GM03348 (cell line): ENCODE results near the gene NDRG2.
A peak's percentile ranks its signal among the peaks of the same experiment; 100 is the strongest.

ENCODE experiments used
- DNase-seq: peaks from one replicate; pipeline ENCODE4 v3.0.0; 2012; ENCODE audit warnings: low spot score

Gene NDRG2

DNA sequence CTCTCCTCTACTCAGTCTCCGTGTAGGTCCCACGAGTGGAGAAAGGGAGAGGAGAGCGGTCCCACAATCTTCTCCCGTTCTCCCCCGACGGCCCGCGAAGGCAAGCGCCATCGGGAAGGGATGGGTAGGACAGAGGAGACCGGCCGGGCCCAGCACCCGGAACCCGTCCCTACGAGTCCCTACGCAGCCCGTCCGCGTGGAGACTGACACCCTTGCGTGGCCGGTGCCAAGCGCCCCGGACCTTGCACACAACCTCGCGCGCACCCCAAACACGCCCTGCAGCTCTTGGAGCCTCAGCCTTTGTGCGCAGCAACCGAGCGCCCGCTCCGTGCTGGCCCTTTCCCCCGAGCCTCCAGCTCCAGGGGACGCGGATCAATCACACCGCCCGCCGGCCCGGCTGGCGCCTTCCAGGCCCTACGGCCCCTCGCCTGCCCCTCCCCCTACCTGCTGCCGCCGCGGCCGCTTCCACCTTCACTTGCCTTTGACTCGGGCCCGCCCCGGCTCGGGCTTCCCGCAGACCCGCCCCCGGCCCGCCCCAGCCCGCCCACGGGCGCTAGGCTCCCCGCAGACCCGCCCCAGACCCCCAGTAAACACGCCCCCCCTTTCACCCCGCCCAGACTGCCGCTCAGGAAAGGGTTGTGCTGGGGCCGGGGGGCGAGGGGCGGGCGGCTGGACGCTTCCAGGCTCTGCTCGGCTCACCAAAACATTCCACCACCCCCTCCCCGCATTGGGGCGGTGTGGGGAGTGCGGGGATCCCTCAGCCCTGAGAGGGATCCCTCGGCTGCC lies at the start of gene NDRG2:
TSS of gene NDRG2 (minus strand) at position 477 of the 786 bp plus-strand sequence. CDS start 1,746 bp downstream, outside the sequence.
- peak; percentile 62 for DNase-seq

DNA sequence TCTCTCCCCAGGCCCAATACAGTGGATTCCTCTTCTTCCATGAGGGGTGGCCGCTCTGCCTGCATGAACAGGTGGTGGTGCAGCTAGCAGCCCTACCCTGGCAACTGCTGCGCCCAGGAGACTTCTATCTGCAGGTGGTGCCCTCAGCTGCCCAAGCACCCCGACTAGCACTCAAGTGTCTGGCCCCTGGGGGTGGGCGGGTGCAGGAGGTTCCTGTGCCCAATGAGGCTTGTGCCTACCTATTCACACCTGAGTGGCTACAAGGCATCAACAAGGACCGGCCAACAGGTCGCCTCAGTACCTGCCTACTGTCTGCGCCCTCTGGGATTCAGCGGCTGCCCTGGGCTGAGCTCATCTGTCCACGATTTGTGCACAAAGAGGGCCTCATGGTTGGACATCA lies 49.1 kb upstream of the NDRG2 start:
- DNase-seq: no peak

DNA sequence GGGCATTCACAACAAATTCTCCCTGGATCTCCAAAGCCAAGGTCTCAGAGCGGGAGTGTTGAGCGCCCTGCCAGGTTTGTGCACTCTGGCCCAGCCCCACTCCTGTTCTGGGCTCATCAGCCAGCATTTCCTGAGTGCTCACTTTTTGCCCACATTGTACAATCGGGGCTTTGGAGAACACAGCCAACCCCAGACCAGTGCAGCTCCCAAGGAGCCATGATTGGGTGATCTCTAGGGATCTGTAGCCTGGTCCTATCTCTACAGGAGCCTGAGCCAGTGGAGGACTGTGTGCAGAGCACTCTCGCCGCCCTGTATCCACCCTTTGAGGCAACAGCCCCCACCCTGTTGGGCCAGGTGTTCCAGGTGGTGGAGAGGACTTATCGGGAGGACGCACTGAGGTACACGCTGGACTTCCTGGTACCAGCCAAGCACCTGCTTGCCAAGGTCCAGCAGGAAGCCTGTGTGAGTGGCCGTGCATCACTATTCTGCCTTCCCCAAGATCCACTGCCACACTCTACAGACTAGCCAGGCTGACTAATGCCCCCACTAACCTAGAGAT lies 48.0 kb upstream of the NDRG2 start:
- DNase-seq: no peak

DNA sequence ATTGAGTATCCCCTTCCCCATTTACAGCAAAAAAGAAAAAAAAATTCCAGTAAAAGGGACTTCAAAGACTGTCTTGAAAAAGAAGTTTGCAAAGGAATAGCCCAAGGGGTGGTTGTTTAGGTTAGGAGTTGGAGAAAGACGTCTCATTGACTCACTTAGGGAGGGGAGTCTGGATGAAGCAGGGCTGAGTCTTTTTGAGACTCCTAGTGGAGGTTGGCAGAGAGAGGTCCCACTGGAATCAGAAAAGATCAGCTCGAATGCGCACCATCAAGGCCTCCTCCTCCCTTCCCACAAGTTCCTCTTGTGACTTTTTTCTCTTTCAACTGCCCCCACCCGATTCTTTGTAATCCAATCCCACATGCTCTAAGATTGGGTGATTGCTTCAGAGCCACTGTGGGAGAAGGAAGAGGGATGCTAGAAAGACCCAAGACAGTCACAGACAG lies 47.2 kb upstream of the NDRG2 start:
- DNase-seq: peak; percentile 78

DNA sequence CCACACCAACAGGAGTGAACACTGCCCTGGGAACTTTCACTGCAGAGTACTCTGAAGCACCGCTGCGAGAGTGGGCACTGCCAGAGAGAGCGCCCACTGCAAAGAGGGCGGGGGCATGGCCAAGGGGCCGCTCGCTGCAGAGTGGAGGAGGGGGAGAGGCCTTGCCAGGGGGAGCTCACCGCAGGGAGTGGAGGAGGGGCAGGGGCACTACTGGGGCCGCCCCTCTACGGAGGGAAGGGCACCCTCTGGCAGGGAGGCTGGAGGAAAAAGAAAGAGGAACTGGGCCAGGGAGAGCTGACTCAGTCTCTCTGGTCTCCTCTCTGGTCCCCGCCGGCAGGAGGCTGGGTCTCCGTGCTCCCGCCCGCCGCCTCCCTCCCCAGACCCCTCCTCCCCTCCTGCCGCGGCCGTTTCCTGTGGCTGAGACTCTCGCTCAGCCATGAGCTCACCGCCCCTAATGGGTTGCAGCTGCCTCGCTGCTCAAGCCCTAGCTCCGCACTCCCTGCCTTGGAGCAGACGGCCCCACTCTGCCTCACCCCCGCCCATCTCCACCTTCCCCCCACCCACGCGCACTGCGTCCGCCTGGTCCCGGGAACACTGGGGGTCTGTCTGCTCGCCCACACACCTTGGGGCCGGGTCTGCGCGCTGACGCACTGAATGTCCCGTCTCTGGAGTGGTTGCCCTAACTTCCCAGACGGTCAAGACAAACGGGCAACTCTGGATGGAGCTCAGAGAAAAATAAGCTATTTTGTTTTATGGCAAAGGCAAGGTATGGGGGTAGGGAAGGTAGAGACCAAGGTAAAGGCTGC lies 46.6 kb upstream of the NDRG2 start:
- DNase-seq: peak; percentile 95

DNA sequence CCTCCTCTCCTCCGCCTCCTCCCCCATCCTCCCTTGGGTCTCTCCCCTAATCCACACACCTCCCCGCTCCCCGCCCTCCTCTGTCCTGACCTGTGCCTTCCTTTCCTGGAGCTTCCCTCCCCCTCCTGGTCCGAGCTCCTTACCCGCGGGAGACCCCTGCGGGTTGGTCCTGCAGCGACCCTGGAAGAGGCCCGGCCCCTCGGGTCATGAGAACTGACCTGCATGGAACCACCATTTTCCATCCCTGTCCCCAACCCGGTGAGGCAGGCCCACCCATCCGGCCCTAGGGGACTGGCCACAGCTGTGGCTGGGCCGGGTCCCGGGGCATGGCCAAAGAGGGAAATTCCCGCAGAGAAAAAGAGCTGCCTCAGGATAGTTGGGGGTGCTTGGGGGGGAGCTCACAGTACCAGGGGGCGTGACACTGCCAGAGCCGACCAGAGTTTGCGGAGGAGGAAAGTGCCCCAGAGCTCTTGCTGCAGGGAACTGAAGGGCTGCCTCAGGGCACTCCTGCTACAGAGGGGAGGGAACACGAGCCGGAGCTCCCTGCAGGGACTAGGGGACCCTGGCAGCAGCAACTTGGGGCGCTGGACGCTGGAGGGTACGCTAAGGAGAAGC lies 45.9 kb upstream of the NDRG2 start:
- DNase-seq: peak; percentile 54

DNA sequence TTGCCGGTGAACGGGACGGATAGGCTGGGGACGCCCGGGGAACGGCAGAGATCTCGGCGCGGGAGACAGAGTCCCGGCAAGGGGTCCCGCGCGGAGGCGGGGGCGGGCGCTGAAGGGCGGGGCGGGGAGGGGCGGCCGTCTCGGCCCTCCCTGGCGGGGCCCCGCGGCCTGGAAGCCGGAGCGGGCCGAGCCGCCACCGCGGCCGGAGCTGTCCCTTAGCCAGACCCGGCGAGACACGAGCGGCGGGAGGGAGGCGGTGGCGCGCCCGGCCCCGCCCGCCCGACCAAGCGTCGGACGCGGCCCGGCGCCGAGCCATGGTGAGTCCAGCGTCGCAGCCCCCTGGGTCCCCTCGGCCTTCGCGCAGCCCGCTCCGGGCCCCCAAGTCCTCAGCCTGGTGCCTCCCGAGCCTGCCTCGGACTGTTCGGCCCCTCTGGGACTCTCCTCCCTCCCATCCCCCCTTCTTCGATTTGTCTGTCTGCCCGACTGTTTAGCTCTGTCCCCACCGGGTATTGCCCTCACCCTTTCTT lies 45.3 kb upstream of the NDRG2 start, which contains the start of gene ARHGEF40:
TSS of gene ARHGEF40 (plus strand) at position 222 of the 527 bp plus-strand sequence. CDS start at position 315, 93 bp downstream.
- peak; percentile 89 for DNase-seq

DNA sequence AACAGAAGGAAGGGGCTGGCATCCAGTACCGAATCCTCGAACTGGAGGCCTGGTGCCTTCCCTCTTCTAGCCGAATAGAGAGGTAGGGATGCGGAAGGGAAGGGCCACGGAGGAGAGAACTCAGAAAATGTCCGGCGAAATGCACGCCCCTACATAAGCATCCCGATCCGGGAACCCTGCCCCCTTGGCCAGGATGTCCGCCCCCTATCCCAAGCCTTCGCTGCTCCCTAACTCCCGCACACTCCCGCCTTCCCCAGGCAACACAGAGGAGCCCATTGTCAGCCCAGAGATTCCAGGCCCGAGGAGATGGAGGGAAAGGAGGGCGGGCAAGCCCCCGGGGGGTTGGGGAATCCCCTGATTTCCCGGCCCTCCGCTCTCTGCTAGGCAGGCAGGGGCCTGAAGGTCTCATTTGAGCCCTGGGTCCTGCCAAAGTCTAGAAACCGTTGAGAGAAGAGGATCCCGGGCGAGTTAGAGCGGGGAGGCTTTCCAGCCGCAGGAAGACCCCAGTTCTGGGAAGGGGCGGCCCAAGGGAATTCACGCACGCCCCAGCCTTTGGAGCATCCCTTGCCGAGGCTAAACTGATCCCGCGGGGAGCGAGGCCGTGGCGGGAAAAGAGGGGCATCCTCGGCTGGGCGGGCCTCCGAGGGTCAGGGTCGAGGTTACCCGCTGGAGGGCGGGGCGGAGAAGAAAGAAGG lies 44.7 kb upstream of the NDRG2 start:
- DNase-seq: peak; percentile 53

DNA sequence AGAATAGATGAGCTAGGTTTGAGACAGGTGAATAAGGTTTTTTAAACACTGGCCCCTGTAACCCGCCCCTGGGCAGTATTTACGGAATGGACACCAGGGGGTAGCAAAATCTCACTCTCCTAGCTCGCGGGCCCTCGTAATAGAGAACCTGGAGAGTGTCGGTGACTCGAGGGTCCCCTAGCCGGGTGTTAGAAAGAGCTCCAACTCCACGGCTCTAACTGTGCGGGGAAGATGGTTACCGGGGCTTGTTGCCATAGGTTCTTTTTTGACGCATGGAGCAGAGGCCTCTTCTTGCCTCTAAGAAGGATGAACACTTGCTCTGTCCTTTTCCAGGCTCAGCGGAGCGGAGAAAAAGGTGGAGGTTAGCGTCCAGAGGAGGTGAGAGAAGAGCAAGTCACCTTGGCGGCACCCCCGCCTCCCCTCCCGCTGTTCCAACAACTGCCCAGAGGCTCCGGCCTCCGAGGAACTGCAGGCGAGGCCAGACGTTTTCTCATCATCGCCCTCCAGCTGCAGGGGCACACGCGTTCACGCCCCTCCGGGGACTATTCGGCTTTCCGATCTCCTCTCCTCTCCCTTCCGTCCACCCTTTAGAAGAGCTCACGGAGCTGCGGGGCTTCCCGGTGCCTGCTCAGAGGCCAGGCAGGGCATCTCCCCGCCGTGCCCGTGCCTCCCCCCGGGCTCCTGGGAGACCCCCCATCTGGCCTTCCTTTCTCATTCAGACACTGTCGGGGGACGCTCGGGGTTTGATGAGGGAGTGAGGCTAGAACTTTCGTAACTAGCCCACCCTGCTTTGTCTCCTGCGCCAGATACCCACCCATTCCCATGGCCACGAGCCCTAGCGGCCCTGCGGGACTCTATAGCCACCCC lies 43.9 kb upstream of the NDRG2 start:
- DNase-seq: peak; percentile 65

DNA sequence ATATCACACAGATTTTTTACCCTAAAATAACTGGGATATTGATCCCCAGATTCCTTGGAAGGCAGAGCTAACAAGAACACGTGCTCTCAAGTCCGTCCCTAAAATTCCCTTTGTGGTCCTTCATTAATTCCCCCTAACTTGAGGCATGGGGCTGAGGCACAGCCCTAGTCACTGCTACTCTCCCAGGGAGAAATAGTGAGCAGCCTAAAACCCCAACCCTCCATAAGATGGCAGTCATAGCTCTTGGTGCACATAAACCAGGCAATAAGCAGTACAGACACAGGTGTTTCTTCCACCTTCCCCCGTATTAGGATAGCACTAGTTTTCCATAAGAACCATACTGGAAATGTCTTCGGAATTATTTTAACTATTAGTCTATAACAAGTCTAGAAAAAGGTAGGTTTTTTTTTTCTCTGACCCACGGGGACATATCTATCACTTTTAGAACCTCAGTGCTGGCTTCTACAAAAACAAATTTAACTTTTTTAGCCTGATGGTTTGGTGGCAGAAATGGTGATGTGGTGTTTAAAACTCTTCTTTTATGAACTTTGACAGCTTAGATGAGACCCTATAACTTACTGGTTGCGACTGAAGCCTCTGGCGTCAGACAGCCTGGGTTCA lies 42.1 kb upstream of the NDRG2 start:
- DNase-seq: peak; percentile 11

DNA sequence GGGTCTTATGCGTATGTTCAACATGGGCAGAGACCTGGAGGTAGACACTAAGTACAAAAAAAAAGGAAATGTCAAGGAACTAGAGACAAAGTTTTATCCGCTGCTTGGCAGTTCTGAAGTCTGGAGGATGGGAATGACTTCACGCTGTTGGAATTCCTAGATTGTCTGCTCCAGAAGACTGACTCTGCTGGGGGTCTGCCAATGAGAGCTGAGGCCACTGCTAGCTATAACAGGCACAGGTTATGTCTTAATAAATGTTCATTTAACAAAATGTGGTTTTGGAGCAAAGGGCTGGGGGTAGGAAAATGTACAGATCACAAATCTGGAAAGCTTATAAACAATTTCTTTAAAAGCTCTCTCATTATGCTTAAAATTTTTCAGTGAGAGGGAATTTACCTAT lies 38.6 kb upstream of the NDRG2 start:
- peak; percentile 81 for DNase-seq

DNA sequence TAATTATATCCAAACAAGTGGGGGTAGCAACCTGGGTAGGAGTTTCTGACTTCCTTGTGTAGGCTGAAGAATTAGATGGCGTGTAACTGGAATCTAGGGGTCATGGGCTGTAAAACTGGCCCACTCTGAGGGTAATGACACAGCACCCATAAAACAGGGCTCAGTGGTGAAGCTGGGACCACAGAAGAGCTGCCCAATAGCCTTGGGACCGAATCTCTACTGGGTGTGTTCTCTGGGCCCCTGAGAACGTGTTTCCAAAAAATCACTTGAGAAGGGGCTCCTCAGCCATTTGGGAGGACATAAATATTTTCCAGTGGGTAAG lies 36.4 kb upstream of the NDRG2 start:
- no peak for DNase-seq

DNA sequence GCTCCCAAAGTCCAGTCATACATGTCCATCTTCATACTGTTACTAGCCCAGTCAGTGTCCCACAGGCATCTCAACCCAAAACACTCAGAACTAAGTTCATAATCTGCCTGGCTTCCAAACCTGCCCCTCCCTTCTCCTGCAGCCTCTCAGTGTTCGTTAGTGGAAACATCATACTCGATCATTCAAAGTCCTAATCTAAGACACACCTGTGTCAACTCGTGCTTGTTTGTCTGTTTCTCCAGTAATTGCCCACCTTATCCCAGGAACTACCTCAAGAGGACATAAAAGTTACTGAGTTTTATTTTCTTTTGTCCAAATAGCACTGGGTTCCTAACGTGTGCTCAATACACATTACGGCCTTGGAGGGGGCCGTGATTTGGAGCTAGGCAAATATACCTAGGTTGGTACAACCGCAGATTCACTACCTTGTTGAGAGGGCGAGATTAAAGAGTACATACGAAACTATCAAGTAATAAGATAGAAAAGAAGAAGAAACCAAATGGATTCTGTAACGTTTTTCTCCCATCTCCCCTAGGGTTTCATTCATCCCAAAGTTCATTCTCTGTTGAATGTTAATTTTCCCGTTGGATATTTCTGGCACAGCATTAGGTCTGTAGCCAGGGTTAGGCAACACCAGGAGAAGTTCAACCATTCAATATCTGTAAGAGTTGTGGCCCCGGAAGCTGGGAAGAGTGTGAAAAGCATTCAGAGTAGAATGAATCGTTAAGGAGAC lies 35.9 kb upstream of the NDRG2 start:
- DNase-seq: no peak

DNA sequence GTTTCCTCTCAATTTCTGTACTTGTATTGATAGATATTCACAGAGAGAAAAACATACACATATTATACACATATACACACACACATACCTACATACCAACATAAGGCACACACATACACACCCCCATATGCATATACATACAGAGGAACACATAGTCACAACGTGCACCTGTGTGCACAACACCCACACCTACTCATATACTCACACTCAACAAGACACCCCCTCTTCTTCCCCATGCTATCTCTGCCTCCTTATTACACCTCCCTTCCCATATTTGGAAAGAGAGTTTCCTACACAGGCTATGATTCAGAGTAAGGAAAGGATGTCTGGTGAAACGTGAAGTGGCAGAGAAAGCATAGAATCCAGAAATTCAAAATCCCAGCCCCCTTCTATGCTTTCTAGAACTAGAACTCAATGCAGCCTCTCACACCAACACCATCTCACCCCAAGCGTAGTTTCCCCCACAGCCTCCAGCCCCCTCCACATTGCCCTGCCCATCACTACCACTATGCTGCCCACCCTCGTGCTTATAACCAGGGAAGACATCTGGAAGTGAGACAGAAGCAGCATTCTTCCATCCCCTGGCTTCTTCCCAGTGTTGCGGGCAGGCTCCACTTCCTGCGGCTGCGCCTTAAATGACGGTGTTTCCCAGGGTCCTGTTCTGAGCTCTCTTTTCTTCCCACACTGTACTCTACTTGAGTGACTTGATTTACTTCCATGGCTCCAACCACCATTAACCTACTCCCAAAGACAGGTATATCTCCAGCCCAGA lies 35.2 kb upstream of the NDRG2 start:
- peak; percentile 41 for DNase-seq

DNA sequence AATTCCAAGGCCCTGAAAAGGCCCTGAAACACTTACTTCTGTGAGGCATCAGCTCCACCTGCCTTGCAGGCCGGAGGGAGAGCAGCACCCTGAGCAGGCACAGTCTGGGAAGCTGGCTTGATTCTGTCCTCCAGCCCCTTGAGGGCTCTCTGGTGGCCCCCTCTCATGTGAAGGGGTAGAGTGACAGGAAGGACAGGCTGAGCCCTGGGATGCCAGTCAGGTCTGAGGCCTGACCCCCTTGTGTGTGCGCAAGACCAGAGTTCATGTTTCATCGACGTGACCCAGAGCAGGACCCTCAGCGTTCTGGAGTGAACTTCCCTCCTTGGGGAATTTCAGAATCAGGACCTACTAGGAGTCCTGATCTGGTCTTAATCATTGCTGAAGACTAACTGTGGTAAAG lies 34.0 kb upstream of the NDRG2 start:
- DNase-seq: no peak

DNA sequence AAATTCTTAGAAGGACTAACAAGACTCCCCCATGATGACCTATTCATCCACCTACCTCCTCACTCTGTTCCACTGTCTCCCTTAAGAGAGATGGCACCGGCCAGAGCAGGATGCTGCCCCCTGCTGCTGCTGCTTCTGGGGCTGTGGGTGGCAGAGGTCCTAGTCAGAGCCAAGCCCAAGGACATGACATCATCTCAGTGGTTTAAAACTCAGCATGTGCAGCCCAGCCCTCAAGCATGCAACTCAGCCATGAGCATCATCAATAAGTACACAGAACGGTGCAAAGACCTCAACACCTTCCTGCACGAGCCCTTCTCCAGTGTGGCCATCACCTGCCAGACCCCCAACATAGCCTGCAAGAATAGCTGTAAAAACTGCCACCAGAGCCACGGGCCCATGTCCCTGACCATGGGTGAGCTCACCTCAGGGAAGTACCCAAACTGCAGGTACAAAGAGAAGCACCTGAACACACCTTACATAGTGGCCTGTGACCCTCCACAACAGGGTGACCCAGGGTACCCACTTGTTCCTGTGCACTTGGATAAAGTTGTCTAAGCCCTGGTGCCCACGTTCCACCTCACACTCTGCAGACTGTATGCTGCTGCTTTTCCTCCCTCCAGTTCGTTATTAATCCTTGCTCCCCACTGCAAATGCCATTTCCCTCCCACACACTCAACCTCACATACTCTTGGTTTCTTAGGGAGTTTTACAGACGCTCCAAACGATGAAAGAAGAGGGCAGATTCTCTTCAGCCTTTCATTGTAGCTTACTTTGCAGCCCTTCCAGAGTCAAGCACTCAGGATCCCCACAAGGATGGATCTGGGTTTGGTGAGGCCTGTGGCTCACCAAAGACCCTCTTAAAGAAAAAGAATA lies 33.2 kb upstream of the NDRG2 start, which contains the start of gene RNASE8:
TSS of gene RNASE8 (plus strand) at position 20 of the 873 bp plus-strand sequence. CDS start at position 91, 71 bp downstream.
- DNase-seq: peak; percentile 40

DNA sequence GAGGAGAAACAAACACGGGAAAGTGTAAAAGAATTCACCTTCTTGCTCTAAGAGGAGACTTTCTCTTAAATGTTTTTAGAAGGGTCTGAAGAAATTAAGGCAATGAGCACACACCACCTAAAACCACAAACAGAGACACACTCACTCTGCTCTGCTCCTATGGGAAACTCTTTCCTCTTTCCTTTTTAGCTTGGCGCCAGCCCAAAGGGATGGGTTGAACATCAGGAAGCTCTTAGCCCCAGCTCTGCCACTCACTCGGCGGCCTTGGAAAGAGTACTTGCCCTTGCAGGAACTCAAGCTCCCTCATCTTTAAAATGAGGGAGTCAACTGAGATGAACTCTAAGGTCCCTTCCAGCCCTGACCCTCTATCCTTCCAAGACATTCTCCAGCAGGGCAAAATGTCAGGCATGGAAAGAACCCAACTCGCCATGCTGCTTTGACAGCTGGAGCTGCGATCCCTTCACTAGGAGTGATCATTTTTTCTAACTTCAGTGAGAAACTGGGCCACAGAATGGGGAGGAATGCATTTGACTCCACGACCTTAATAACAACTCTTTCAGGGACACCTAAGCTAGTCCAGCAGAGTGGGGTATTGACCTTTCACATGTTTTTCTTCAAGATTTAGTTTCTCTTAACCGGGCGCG lies 31.8 kb upstream of the NDRG2 start:
- DNase-seq: peak; percentile 44
